Smooth muscle cell (in vitro differentiated cells): ENCODE data around the gene KRTAP5-3. TPM values are rescaled to one million over a fixed set of nuclear protein-coding genes. Genes with fewer than 3 reads are reported as not detected.
"Not testable (repeated sequence)": the region's sequence is repeated elsewhere in the genome, so short reads cannot be mapped to it uniquely, and the experiment has no call there.

ENCODE experiments used
- DNase-seq: peaks from one replicate; lab custom pipeline; 2025; ENCODE audit not compliant: unreplicated experiment; lab: John Stamatoyannopoulos, UW
- H2AFZ ChIP-seq: fragments of 200-600 bp; sonication (generic); 2 replicates; pipeline ENCODE4 v1.6.0; 2016; ENCODE audit warnings: antibody characterized with exemption, low read depth, mild to moderate bottlenecking
- H3F3A ChIP-seq: fragments of 200-600 bp; sonication (generic); 2 replicates; pipeline ENCODE4 v1.6.0; 2017; ENCODE audit warnings: antibody characterized with exemption, low read depth
- H3K27ac ChIP-seq: fragments of 200-600 bp; sonication (generic); 2 replicates; pipeline ENCODE4 v1.5.1; 2016; ENCODE audit warnings: low read depth, mild to moderate bottlenecking
- H3K27me3 ChIP-seq: fragments of 200-600 bp; sonication (generic); 2 replicates; pipeline ENCODE4 v1.6.1; 2016; ENCODE audit warnings: low read depth, mild to moderate bottlenecking
- H3K36me3 ChIP-seq: fragments of 200-600 bp; sonication (generic); 2 replicates; pipeline ENCODE4 v1.5.1; 2016; ENCODE audit warnings: low read depth
- H3K4me1 ChIP-seq: fragments of 200-600 bp; sonication (generic); 2 replicates; pipeline ENCODE4 v1.5.1; 2016; ENCODE audit warnings: low read depth
- H3K4me2 ChIP-seq: fragments of 200-600 bp; sonication (generic); 2 replicates; pipeline ENCODE4 v1.6.0; 2016; ENCODE audit warnings: mild to moderate bottlenecking
- H3K4me3 ChIP-seq: fragments of 200-600 bp; sonication (generic); 2 replicates; pipeline ENCODE4 v1.5.1; 2016; ENCODE audit warnings: mild to moderate bottlenecking
- H3K79me2 ChIP-seq: fragments of 200-600 bp; sonication (generic); 2 replicates; pipeline ENCODE4 v1.6.0; 2016; ENCODE audit warnings: low read depth, mild to moderate bottlenecking
- H3K9ac ChIP-seq: fragments of 200-600 bp; sonication (generic); 2 replicates; pipeline ENCODE4 v1.6.0; 2016; ENCODE audit warnings: low read depth
- H3K9me3 ChIP-seq: fragments of 200-600 bp; sonication (generic); replicated peaks from 2 replicates; pipeline ENCODE4 v1.5.1; 2016; ENCODE audit warnings: low read depth
- H4K20me1 ChIP-seq: fragments of 200-600 bp; sonication (generic); 2 replicates; pipeline ENCODE4 v1.6.0; 2016; ENCODE audit warnings: low read depth
- WGBS: methylation state at CpG from one replicate; pipeline ENCODE4 v1.1.7; 2016; ENCODE audit warnings: low lambda C conversion rate; 5-methylcytosine and 5-hydroxymethylcytosine counted together
- polyA plus RNA-seq: library from polyadenylated mRNA; unstranded; fragments of >200 nt; fragmentation: Nextera tagmentation; extraction: Ambion mirVana; gene quantifications from 2 replicates; pipeline ENCODE4 v1.2.1, GENCODE V29; 2016
- total RNA-seq: library from RNA; depleted of rRNA; stranded (reverse); fragments of >200 nt; gene quantifications from 2 replicates; pipeline ENCODE4 v1.2.3, GENCODE V29; 2014
- TF ChIP-seq, protein P1 (sequence below): fragments of 200-600 bp; sonication (generic); IDR thresholded peaks from 2 replicates; pipeline ENCODE4 v1.5.1; 2017; ENCODE audit warnings: borderline replicate concordance, mild to moderate bottlenecking, antibody characterized with exemption; ENCODE audit not compliant: insufficient read depth, poor library complexity, severe bottlenecking

KRTAP5-3 gene
- total and polyA plus RNA-seq, 2 experiments from 2014 or later = not detected

DNA sequence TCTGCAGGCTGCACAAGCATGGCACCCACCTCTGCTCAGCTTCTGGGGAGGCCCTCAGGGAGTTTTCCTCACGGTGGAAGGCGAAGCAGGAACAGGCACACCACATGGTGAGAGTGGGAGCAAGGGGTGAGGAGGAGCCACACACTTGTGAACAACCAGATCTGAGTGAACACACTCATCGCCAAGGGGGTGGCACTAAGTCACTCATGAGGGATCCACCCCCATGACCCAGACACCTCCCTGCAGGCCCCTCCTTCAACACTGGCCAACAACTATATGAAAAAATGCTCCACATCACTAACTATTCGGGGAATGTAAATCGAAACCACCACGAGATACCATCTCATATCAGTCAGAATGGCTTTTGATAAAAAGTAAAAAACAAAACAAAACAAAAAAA lies 9.4 kb downstream of the KRTAP5-3 start:
- DNase-seq = no peak
- no peak overlapping the region for H3K4me2 ChIP-seq
- no peaks in the 10 kb centered on the region for H4K20me1 ChIP-seq
- no peaks in the 10 kb centered on the region for H3K79me2 ChIP-seq
- no peak overlapping the region for H3K9ac ChIP-seq
- WGBS = 73% methylated on average over 6 of the region's 6 CpGs
- H3K4me3 ChIP-seq = no peak overlapping the region
- H3K36me3 ChIP-seq = no peaks in the 10 kb centered on the region
- no peaks in the 10 kb centered on the region for H3F3A ChIP-seq
- H2AFZ ChIP-seq = no peak overlapping the region
- no peaks in the 10 kb centered on the region for H3K4me1 ChIP-seq
- H3K27ac ChIP-seq = no peak overlapping the region
- TF ChIP-seq, protein P1, sequence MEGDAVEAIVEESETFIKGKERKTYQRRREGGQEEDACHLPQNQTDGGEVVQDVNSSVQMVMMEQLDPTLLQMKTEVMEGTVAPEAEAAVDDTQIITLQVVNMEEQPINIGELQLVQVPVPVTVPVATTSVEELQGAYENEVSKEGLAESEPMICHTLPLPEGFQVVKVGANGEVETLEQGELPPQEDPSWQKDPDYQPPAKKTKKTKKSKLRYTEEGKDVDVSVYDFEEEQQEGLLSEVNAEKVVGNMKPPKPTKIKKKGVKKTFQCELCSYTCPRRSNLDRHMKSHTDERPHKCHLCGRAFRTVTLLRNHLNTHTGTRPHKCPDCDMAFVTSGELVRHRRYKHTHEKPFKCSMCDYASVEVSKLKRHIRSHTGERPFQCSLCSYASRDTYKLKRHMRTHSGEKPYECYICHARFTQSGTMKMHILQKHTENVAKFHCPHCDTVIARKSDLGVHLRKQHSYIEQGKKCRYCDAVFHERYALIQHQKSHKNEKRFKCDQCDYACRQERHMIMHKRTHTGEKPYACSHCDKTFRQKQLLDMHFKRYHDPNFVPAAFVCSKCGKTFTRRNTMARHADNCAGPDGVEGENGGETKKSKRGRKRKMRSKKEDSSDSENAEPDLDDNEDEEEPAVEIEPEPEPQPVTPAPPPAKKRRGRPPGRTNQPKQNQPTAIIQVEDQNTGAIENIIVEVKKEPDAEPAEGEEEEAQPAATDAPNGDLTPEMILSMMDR = no peak
- peaks cover 33% of the 10 kb centered on the region for H3K27me3 ChIP-seq
- no peaks in the 10 kb centered on the region for H3K9me3 ChIP-seq

DNA sequence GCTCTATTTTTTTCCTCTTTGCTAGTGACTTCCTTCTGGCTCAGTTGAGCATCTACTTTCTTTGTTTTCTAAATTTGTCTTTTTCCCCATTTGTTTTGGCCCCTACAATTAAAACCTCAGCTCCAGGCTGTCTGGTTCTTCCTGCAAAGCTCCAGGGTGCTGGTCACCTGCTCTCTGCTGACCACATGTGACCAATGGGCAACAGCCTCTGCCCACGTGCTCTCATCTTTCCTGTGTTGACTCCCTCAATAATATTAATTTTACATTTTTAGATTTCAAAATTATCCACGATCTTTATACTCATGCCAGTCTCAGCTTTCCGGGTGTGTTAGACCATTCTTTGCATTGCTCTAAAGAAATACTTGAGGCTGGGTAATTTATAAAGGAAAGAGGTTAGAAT lies 9.9 kb downstream of the KRTAP5-3 start:
- DNase-seq, H3K9me3 ChIP-seq: not testable (repeated sequence)
- 83% methylated on average over 3 of the region's 3 CpGs for WGBS

DNA sequence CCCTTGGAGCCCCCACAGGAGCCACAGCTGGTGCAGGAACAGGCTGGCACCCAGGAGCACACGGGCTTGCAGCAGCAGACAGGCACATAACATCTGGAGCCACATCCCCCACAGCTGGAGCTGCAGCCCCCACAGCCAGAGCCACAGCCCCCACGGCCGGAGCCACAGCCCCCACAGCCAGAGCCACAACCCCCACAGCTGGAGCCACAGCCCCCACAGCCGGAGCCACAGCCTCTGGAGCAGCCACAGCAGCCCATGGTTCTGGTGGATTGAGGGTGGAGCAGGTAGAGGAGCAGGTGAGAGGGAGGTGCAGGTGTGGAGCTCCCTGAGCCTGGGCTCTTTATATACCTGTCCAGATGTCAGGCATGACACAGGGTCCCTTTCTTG lies 10.3 kb downstream of the KRTAP5-3 start, which contains the start of gene KRTAP5-2:
Gene KRTAP5-2, minus strand, starts transcription at position 301 of the 387 bp plus-strand sequence. Its CDS starts 44 bp downstream, at position 257.
- no peaks in the 10 kb centered on the region for H3K79me2 ChIP-seq
- DNase-seq = no peak
- H3K9me3 ChIP-seq = no peaks in the 10 kb centered on the region
- H2AFZ ChIP-seq = no peak within 1 kb of the TSS
- H3K36me3 ChIP-seq = no peaks in the 10 kb centered on the region
- 92% methylated on average over 3 of the region's 4 CpGs for WGBS
- no peaks in the 10 kb centered on the region for H3F3A ChIP-seq
- no peak within 1 kb of the TSS for H3K27ac ChIP-seq
- H4K20me1 ChIP-seq = no peaks in the 10 kb centered on the region
- TF ChIP-seq, protein P1 = no peak
- H3K4me1 ChIP-seq = no peaks in the 10 kb centered on the region
- no peak within 1 kb of the TSS for H3K9ac ChIP-seq
- no peak within 1 kb of the TSS for H3K4me2 ChIP-seq
- no peak within 1 kb of the TSS for H3K4me3 ChIP-seq
- peaks cover 33% of the 10 kb centered on the region for H3K27me3 ChIP-seq

More for the DNA sequence above, 9.9 kb downstream of the KRTAP5-3 start:
- not testable (repeated sequence) for H3K9ac ChIP-seq, H3K4me1 ChIP-seq, H2AFZ ChIP-seq, H3F3A ChIP-seq, H3K4me2 ChIP-seq, H3K79me2 ChIP-seq, H3K36me3 ChIP-seq, H3K27ac ChIP-seq, H3K4me3 ChIP-seq, H4K20me1 ChIP-seq
- H3K27me3 ChIP-seq = peaks cover 33% of the 10 kb centered on the region

DNA sequence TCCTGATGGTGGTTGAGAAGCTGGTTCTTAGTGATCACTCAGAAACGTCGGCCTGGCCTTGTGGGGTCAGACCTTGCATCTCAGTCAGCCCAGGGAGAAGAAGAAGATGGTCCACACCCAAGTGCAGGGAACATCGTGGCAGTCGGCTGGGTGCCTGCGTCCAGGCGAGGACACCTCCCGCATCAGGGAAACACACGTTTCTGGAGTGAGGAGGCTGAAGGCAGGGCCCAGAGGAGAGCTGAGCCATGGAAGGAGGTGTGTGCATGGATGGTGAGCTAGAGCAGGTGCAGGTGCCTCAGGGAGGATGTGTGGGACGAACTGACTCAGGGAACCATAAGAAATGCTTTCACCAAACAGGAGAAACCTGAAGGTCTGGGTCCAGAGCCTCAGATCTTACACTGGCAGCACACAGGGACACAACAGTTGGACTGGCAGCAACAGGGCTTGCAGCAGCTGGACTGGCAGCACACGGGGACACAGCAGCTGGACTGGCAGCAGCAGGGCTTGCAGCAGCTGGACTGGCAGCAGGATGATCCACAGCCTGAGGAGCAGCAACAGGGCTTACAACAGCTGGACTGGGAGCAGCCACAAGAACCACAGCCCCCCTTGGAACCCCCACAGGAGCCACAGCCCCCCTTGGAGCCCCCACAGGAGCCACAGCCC lies 10.8 kb downstream of the KRTAP5-3 start:
- no peak overlapping the region for H2AFZ ChIP-seq
- no peaks in the 10 kb centered on the region for H3K79me2 ChIP-seq
- H3K9me3 ChIP-seq = no peaks in the 10 kb centered on the region
- H4K20me1 ChIP-seq = no peaks in the 10 kb centered on the region
- H3K4me3 ChIP-seq = no peak overlapping the region
- TF ChIP-seq, protein P1 = no peak
- peaks cover 35% of the 10 kb centered on the region for H3K27me3 ChIP-seq
- H3K4me1 ChIP-seq = no peaks in the 10 kb centered on the region
- H3K9ac ChIP-seq = no peak overlapping the region
- no peak overlapping the region for H3K27ac ChIP-seq
- no peaks in the 10 kb centered on the region for H3K36me3 ChIP-seq
- DNase-seq = no peak
- whole genome bisulfite sequencing = 86% methylated on average over 10 of the region's 10 CpGs
- no peak overlapping the region for H3K4me2 ChIP-seq
- H3F3A ChIP-seq = no peaks in the 10 kb centered on the region

DNA sequence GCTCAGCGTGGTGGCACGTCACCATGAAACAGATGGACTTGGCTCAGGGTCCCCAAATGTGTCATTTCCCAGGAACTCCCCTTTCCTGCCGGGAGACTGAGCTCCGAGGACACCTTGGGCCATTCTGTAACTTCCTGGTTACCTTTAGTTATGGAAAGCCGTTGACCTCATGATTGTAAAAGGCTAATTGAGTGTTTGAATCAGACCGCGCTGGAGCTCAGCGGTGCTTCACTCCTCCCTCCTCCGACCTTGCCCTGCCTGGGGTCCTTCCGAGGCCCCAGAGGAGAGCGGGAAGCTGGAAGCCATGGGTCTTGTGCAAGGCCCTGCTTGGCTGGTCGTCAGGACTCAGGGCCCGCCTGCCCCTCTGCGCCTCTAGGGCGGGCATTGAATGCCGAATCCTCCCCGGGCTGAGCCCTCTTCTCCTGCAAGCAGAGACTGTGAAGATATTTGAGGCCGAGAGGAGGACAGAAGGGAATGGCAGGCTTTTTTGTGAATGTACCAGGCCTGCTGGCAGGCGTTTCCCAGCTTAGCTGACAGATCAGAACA lies 11.6 kb downstream of the KRTAP5-3 start:
- 50% methylated on average over 19 of the region's 19 CpGs for WGBS

DNA sequence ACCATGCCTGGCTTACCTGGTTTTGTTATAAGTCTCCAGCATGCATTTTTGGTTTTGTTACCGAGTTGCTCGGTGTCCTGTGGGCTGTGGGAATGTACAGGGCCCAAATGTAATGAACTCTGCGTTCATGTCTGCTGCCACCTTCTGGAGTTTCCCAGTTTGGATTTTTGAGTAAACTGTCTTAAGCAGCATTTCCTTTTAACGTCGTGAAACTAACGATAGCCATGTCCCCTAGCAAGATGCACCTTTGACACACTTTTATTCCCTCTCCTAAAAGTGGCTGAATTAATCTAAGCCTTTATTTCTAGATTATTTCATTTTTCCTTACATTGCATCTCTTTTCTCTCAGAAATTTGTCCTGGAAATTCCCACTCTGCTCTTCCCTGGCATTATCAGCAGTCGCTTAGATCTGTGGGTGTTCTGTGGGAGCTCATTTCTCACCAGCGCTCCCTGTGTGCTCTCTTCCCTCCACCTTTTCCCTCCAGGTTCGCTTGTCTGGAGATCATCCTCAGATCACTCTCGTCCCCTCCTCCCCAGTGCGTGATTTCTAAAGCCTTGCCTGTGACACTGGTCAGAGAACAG lies 12.2 kb downstream of the KRTAP5-3 start:
- not testable (repeated sequence) for DNase-seq, H3K9me3 ChIP-seq, H3K9ac ChIP-seq, H3K4me1 ChIP-seq, H2AFZ ChIP-seq, H3K27ac ChIP-seq, H3F3A ChIP-seq, H3K4me3 ChIP-seq, H3K4me2 ChIP-seq, H3K36me3 ChIP-seq, H3K79me2 ChIP-seq, H4K20me1 ChIP-seq
- H3K27me3 ChIP-seq = peaks cover 40% of the 10 kb centered on the region
- WGBS = 62% methylated on average over 11 of the region's 11 CpGs

More for the DNA sequence above, 11.6 kb downstream of the KRTAP5-3 start:
- not testable (repeated sequence) for H3K36me3 ChIP-seq, H3K79me2 ChIP-seq, H3K4me2 ChIP-seq, H3K4me1 ChIP-seq, H3K27ac ChIP-seq, H4K20me1 ChIP-seq, DNase-seq, H3F3A ChIP-seq, H3K9me3 ChIP-seq, H3K4me3 ChIP-seq, H3K9ac ChIP-seq, H2AFZ ChIP-seq
- H3K27me3 ChIP-seq = peaks cover 41% of the 10 kb centered on the region
